ENCODE results near the gene ZNF646. TPM values are rescaled to one million over a fixed set of nuclear protein-coding genes. Genes with fewer than 3 reads are reported as not detected.

The ZNF646 gene
- total and polyA plus RNA-seq, 2 of the 13 experiments (the other 11 are each of a cell fraction or from before 2014, with no cell fraction given): 3.4 to 10.9 TPM

- TF ChIP-seq ZNF687 (CRISPR knock-in tag; IDR thresholded peaks at IDR 0.05) (no peak), BORCS8-MEF2B (CRISPR knock-in tag; IDR thresholded peaks at IDR 0.05) (peak; percentile 21; the same call in 1 of the 2 replicates), ZNF337 (CRISPR knock-in tag; IDR thresholded peaks at IDR 0.05; ENCODE audit: borderline replicate concordance, low read depth) (no peak; the same call in 1 of the 2 replicates), NFRKB (IDR thresholded peaks at IDR 0.05) (no peak), ZNF784 (CRISPR knock-in tag; IDR thresholded peaks at IDR 0.05; ENCODE audit: borderline replicate concordance) (no peak; the same call in 1 of the 2 replicates), MXD4 (CRISPR knock-in tag; IDR thresholded peaks at IDR 0.05) (no peak), CBX5 (CRISPR knock-in tag; IDR thresholded peaks at IDR 0.05; ENCODE audit: borderline replicate concordance) (no peak), CEBPZ (IDR thresholded peaks at IDR 0.05; ENCODE audit: low read length) (no peak), ZFP36L2 (CRISPR knock-in tag; IDR thresholded peaks at IDR 0.05) (no peak), ATF7 (IDR thresholded peaks at IDR 0.05) (no peak), ATF7 (CRISPR knock-in tag; IDR thresholded peaks at IDR 0.05) (no peak), RCOR2 (CRISPR knock-in tag; IDR thresholded peaks at IDR 0.05) (no peak), ATM (IDR thresholded peaks at IDR 0.05; ENCODE audit: borderline replicate concordance) (no peak), FIP1L1 (IDR thresholded peaks at IDR 0.05; ENCODE audit: borderline replicate concordance, insufficient read depth, low read depth, low read length) (no peak), TRIM22 (IDR thresholded peaks at IDR 0.05) (no peak), PAF1 (CRISPR knock-in tag; IDR thresholded peaks at IDR 0.05) (no peak), ETV6 (CRISPR knock-in tag; conservative IDR thresholded peaks at IDR 0.05) (no peak), CREB1 (IDR thresholded peaks at IDR 0.05) (no peak), CREB1 (CRISPR knock-in tag; IDR thresholded peaks at IDR 0.05) (no peak), ZNF33B (CRISPR knock-in tag; IDR thresholded peaks at IDR 0.05) (no peak), ZNF24 (IDR thresholded peaks at IDR 0.05) (no peak), ONECUT2 (CRISPR knock-in tag; IDR thresholded peaks at IDR 0.05) (no peak), KDM4B (CRISPR knock-in tag; IDR thresholded peaks at IDR 0.05) (0 out of 2 replicates have a peak, but pooled peaks have one; percentile 21)
These were observed 40.3 kb upstream of the ZNF646 start (continued) for GRCh38 chr16:31033709-31034492.
